Measurements from ENCODE around the gene CFAP20DC.
"Not testable (repeated sequence)": the region's sequence is repeated elsewhere in the genome, so short reads cannot be mapped to it uniquely, and the experiment has no call there.

The CFAP20DC gene

DNA sequence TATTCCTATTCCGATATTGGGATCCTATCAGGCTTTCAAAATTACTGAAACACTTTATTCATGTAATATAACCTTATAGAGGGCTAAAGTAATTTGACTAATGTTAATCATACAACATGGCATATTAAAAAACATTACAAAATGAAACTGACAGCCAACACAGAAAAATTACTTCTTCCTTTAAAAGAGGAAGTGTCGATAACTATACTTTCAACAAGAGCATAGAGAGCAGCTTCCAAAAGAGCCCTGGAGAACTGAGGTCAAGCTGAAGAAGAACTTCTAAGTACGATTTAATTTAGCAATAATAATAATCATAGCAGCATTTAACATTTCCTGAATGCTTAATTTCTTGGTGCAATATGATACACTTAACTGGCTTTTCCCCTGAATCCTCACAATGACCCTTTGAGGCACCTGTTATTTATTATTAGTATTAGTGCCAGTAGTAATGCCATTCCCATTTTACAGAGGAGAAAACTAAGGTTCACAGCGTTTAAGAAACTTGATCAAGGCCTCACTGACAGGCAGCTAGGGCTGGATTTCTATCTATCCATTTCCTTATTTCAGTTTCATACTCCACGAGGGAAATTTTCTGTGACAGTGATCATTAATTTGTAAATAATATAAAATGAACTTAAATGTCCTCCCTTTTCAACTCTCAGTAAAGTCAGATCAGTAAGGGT lies 181.6 kb downstream of the CFAP20DC start:
- DNase-seq (ENCODE audit: low spot score): no peak

DNA sequence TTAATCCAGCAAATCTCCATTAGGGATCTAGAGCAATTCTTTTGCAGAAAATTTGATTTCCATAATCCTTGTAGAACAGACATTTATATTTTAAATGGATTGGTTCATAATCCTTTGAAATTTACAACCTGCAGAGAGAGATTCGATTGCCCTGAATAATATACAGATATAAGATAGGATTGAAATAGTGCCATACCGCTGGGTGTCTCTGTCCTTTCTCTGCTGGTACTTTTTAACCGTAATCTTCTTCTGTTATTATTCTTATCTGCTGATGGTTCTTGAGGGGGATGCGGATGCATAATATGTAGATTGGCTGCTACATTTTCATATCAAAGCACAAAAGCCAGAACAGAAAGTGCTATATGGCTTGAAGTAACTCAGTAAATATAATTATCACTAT lies 182.2 kb downstream of the CFAP20DC start:
- no peak for DNase-seq (ENCODE audit: low spot score)

- DNase-seq (ENCODE audit: low spot score): no peak
Observed at GRCh38 chr3:58866079-58866478, 183.7 kb downstream of the CFAP20DC start.

- no peak for DNase-seq (ENCODE audit: low spot score)
Observed at GRCh38 chr3:58864480-58864879, 185.3 kb downstream of the CFAP20DC start.

DNA sequence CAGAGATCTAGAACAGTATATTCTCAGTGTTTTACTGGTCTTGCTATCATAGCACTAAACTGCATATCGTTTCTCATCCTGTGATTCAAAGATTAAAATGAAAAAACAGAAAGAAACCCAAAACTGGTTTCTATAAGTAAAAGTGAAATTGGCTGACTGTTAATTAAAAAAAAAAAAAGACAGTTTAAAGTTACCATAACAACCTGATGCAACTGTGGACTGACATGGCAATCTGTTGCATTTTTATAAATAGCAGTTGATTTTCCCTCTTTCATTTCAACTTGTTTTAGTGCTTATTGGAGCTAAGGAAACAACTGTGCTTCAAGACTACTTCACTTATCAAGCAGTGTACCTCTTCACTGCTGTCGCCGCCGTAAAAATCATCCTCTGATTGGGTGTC lies 186.6 kb downstream of the CFAP20DC start:
- DNase-seq (ENCODE audit: low spot score): no peak

DNA sequence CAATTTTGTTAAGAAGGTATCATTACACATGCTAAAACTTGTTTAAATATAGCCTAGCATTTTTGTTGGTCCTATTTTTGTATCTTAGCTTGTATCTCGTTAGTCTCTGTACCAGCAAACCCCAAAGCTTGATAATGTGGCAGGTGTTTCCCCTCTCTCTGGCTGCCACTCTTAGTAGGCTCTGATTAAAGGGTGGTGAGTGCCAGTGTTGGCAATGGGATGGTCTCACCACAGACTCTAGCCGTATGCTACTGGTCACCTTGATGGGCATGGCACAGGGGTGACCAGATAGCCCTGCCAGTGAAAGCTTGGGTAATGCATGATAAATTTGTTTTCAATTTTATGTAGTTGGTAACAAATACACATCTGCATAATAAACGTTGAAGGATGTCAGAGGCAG lies 188.3 kb downstream of the CFAP20DC start:
- no peak for DNase-seq (ENCODE audit: low spot score)

- no peak for DNase-seq (ENCODE audit: low spot score)
Observed at GRCh38 chr3:58858126-58858525, 191.7 kb downstream of the CFAP20DC start.

DNA sequence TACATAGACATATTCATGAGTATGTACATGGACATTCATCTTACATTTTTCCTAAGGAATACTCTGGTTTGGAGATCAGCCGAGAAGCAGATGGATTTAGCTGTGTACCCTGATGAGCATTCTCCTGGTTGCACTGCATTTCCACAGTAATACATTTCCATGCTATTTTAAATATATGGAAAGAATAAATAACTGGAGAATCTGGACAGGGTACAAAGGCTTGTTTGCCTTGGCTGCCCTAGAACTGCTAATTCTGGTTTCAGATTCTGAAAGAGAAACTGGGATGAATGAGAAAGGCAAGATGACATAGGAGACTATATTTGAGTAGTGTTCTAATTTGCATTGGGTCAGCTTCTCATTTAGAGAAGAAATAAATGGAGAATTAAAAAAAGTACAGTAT lies 192.4 kb downstream of the CFAP20DC start:
- DNase-seq (ENCODE audit: low spot score): no peak

- DNase-seq (ENCODE audit: low spot score): no peak
Observed at GRCh38 chr3:58848826-58849225, 201.0 kb downstream of the CFAP20DC start.

DNA sequence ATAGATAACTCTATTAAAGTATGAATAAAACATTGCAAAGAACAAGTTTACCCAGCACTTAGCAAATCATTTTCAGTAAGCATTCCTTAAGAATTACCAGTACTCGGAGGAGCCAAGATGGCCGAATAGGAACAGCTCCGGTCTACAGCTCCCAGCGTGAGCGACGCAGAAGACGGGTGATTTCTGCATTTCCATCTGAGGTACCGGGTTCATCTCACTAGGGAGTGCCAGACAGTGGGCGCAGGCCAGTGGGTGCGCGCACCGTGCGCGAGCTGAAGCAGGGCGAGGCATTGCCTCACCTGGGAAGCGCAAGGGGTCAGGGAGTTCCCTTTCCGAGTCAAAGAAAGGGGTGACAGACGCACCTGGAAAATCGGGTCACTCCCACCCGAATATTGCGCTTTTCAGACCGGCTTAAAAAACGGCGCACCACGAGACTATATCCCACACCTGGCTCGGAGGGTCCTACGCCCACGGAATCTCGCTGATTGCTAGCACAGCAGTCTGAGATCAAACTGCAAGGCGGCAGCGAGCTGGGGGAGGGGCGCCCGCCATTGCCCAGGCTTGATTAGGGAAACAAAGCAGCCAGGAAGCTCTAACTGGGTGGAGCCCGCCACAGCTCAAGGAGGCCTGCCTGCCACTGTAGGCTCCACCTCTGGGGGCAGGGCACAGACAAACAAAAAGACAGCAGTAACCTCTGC lies 207.6 kb downstream of the CFAP20DC start:
- DNase-seq (ENCODE audit: low spot score): peak; percentile 34

GRCh38 chr3:58840949-58841348 lies 208.9 kb downstream of the CFAP20DC start:
- DNase-seq (ENCODE audit: low spot score): peak; percentile 6

DNA sequence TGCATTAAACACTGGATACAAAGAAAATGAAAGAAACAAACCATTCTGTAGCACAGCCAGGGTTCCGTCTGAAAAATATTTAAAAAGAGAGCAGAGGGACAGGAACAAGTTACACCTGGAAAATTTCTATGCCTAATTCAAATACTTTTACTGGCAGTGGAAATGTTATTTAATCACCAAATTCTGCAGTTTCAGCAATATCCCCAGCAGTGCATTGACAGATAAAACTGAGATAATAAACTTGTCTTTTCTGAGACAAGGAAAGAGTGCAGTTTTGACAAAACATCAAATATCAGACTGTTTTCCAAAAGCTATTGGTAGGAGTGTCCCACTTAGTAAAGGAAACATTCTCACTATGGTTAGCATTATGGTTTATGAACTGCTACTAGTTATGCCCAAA lies 209.9 kb downstream of the CFAP20DC start:
- no peak for DNase-seq (ENCODE audit: low spot score)

- no peak for DNase-seq (ENCODE audit: low spot score)
Observed at GRCh38 chr3:58839187-58839586, 210.6 kb downstream of the CFAP20DC start.

DNA sequence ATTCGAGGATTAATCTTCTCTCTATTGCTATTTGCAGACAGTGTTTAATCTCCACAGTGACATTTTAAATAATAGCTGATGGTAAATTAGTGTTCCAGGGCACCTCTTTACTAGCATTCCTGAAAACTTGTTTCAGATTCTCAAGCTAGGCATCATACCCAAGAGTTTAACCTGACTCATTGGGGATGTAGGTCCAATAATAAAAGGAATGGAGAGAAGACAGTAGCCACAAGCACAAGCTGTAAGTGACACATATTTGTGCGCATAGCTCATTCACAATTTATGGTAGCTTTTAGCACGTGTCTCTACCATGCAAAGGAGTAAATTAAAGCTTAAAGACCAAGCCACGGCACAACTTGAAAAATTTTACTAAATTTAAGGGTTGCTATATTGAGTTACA lies 212.0 kb downstream of the CFAP20DC start:
- DNase-seq (ENCODE audit: low spot score): no peak

GRCh38 chr3:58837141-58837843 lies 212.5 kb downstream of the CFAP20DC start:
- DNase-seq (ENCODE audit: low spot score): no peak

DNA sequence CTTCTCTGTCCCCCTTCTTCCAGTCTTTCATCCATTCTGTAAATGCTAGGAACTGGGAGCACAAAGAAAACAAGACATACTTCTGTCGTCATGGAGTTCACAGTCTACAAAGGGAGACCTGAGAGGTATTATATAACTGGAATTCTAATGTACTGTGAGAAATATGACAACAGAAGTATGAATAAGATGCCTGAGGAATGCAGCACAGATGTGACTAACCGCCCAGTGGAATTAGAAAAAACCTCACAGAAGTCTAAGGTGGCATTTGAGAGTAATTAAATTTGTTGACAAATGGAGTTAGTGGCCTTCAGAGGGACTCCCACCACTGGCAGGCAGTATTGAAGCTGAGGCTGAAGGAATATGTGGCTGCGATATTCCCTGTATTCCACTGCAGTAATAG lies 214.7 kb downstream of the CFAP20DC start:
- no peak for DNase-seq (ENCODE audit: low spot score)

DNA sequence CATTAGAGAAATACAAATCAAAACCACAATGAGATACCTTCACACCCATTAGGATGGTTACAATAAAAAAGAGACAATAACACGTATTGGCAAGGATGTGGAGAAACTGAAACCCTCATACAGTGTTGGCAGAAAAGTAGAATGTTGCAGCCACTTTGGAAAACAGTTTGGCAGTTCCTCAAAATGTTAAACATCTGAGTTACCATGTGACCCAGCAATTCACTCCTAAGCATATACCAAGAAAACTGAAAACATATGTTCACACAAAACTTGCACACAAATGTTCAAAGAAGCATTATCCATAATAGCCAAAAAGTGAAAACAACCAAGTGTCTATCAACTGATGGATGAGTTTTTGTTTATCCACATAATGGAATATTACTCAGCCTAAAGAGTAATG lies 216.3 kb downstream of the CFAP20DC start:
- no peak for DNase-seq (ENCODE audit: low spot score)

- no peak for DNase-seq (ENCODE audit: low spot score)
Observed at GRCh38 chr3:58829321-58830000, 220.4 kb downstream of the CFAP20DC start.

DNA sequence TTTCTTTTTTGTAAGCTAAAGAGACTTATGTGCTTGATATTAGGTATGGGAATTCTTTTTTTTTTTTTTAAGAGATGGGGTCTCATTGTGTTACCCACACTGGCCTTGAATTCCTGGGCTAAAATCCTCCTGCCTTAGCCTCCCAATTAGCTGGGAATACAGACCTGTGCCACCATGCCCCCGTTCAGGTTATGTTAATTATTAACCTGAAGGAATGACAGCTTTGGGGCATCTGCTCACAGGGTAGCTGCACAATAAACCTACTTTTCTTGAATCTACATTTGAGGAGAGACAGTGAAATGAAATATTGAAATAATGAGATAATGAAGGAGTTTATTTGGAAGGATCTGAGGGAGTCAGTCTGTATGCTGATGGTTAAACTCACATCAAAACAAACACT lies 225.0 kb downstream of the CFAP20DC start:
- no peak for DNase-seq (ENCODE audit: low spot score)

GRCh38 chr3:58824285-58824684 lies 225.5 kb downstream of the CFAP20DC start:
- DNase-seq (ENCODE audit: low spot score): peak; percentile 72

DNA sequence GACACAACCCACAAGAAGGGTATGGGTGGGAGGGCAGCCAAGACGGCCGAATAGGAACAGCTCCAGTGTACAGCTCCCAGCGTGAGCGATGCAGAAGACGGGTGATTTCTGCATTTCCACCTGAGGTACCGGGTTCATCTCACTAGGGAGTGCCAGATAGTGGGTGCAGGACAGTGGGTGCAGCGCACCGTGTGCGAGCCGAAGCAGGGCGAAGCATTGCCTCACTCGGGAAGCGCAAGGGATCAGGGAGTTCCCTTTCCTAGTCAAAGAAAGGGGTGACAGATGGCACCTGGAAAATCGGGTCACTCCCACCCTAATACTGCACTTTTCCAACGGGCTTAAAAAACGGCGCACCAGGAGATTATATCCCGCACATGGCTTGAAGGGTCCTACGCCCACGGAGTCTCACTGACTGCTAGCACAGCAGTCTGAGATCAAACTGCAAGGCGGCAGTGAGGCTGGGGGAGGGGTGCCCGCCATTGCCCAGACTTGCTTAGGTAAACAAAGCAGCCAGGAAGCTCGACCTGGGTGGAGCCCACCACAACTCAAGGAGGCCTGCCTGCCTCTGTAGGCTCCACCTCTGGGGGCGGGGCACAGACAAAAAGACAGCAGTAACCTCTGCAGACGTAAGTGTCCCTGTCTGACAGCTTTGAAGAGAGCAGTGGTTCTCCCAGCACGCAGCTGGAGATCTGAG lies 243.1 kb downstream of the CFAP20DC start:
- not testable (repeated sequence) for DNase-seq (ENCODE audit: low spot score)

DNA sequence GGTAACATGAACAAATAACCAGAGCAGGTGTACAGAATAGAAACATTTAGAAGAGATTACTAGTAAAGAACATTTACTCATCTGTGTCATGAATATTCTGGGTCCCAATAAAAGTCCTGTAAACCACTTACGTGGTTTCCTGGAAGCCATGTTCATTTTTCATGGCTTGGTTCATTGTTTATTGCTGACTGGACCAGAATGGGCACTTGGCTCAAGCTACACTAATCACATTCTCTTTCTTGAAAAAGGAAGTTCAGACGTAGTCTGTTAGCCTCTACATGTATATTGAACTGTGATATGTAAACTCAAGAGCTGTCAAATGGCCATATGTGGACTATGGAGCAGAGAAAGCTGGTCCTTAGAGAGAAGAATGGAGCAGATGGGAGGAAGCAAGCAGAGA lies 244.9 kb downstream of the CFAP20DC start:
- no peak for DNase-seq (ENCODE audit: low spot score)
